Subcutaneous abdominal adipose tissue (tissue), 5 donors: Measurements from ENCODE around the gene SLC66A2.

Source experiments
- H3K27ac ChIP-seq: one replicate; pipeline ENCODE4 v1.7.0; 2013; ENCODE audit warnings: low read depth, mild to moderate bottlenecking, inconsistent platforms, low read length, moderate library complexity
- H3K27me3 ChIP-seq, 5 donors: one replicate each; pipeline ENCODE4 v1.7.0; 2013; ENCODE audit warnings: low read length in 5 of 5, inconsistent platforms in 1 of 5; ENCODE audit not compliant: control insufficient read depth in 5 of 5, insufficient read depth in 4 of 5
- H3K36me3 ChIP-seq, 5 donors: one replicate each; pipeline ENCODE4 v1.7.0; 2013; ENCODE audit warnings: low read length in 5 of 5; ENCODE audit not compliant: control insufficient read depth in 5 of 5, insufficient read depth in 5 of 5
- H3K4me1 ChIP-seq, 5 donors: one replicate each; pipeline ENCODE4 v1.7.0; 2013; ENCODE audit warnings: low read length in 5 of 5, mild to moderate bottlenecking in 3 of 5, moderate library complexity in 1 of 5; ENCODE audit not compliant: control insufficient read depth in 5 of 5, insufficient read depth in 5 of 5
- H3K4me3 ChIP-seq, 5 donors: one replicate each; pipeline ENCODE4 v1.7.0; 2013; ENCODE audit warnings: low read length in 5 of 5, low read depth in 1 of 5
- H3K9ac ChIP-seq, 5 donors: one replicate each; pipeline ENCODE4 v1.7.0; 2013; ENCODE audit warnings: low read length in 5 of 5, mild to moderate bottlenecking in 4 of 5, moderate library complexity in 3 of 5
- H3K9me3 ChIP-seq, 5 donors: one replicate each; pipeline ENCODE4 v1.7.0; 2013; ENCODE audit warnings: low read length in 5 of 5; ENCODE audit not compliant: control insufficient read depth in 5 of 5
- donor health status: healthy.
- donor health status: healthy.
- donor health status: healthy.
- donor health status: healthy.
- donor health status: healthy.

Gene SLC66A2

GRCh38 chr18:79905389-79905911, 46.0 kb downstream of the SLC66A2 start:
- Histone ChIP-seq H3K36me3 (peaks cover 2 to 38% (median 27%) of the 10 kb centered on the region in 5 donors), H3K4me1 (peaks cover 0 to 3% (median 0%) of the 10 kb centered on the region in 5 donors), H3K4me3 (no peak overlapping the region), H3K27me3 (no peaks in the 10 kb centered on the region), H3K9me3 (peaks cover 0 to 6% (median 0%) of the 10 kb centered on the region in 5 donors), H3K27ac (no peak overlapping the region), H3K9ac (peak overlapping the region in 1 of 5 donors; percentile 35)

- Histone ChIP-seq H3K9ac (no peak overlapping the region), H3K36me3 (peaks cover 2 to 38% (median 27%) of the 10 kb centered on the region in 5 donors), H3K4me3 (no peak overlapping the region), H3K27me3 (no peaks in the 10 kb centered on the region), H3K9me3 (peaks cover 0 to 15% (median under 1%) of the 10 kb centered on the region in 5 donors), H3K27ac (no peak overlapping the region), H3K4me1 (peaks cover 0 to 4% (median 2%) of the 10 kb centered on the region in 5 donors)
These were observed 46.9 kb downstream of the SLC66A2 start for GRCh38 chr18:79904357-79905147.

DNA sequence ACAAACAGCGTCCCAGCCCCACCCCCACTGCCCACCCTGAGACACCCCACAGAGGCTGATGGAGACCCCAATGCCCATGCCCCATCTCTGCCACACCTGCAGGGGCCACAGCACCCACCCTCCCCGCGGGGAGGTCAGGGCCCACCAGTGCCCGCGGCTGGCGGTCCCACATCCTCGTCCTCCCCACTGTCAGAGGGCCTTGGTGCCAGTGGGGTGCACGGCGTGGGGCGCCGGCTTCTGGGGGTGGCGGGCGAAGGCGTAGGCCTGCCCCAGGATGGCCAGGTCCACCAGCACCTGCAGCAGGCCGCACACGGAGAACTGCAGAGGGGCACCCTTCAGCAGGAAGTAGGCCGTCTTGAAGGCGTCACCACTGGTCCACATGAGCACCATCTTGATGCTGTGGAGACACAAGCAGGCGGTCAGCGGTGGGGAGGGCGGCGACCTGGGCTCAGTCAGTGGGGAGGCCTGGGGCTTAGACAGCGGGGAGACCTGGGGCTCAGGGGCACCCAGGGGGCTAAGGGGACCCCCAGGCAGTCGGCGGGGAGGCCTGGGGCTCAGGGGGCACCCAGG, 47.6 kb downstream of the SLC66A2 start:
- Histone ChIP-seq H3K4me3 (no peak overlapping the region), H3K9ac (no peak overlapping the region), H3K9me3 (peaks cover 0 to 22% (median 7%) of the 10 kb centered on the region in 5 donors), H3K27ac (no peak overlapping the region), H3K36me3 (peaks cover 2 to 34% (median 23%) of the 10 kb centered on the region in 5 donors), H3K27me3 (no peaks in the 10 kb centered on the region), H3K4me1 (peaks cover 0 to 4% (median 2%) of the 10 kb centered on the region in 5 donors)

- peaks cover 0 to 4% (median 2%) of the 10 kb centered on the region in 5 donors for H3K4me1 ChIP-seq
- peaks cover 2 to 33% (median 21%) of the 10 kb centered on the region in 5 donors for H3K36me3 ChIP-seq
- H3K4me3 ChIP-seq = no peak overlapping the region
- no peak overlapping the region for H3K9ac ChIP-seq
- H3K27ac ChIP-seq = no peak overlapping the region
- peaks cover 0 to 25% (median 9%) of the 10 kb centered on the region in 5 donors for H3K9me3 ChIP-seq
- H3K27me3 ChIP-seq = no peaks in the 10 kb centered on the region
These were observed 48.3 kb downstream of the SLC66A2 start for GRCh38 chr18:79903071-79903635.

- no peak overlapping the region for H3K27ac ChIP-seq
- peaks cover 0 to 30% (median 11%) of the 10 kb centered on the region in 5 donors for H3K9me3 ChIP-seq
- H3K4me1 ChIP-seq = peaks cover 0 to 4% (median 2%) of the 10 kb centered on the region in 5 donors
- peaks cover 0 to 32% (median 21%) of the 10 kb centered on the region in 5 donors for H3K36me3 ChIP-seq
- no peak overlapping the region for H3K4me3 ChIP-seq
- H3K9ac ChIP-seq = no peak overlapping the region
- no peaks in the 10 kb centered on the region for H3K27me3 ChIP-seq
These were observed 48.8 kb downstream of the SLC66A2 start for GRCh38 chr18:79902640-79903039.

DNA sequence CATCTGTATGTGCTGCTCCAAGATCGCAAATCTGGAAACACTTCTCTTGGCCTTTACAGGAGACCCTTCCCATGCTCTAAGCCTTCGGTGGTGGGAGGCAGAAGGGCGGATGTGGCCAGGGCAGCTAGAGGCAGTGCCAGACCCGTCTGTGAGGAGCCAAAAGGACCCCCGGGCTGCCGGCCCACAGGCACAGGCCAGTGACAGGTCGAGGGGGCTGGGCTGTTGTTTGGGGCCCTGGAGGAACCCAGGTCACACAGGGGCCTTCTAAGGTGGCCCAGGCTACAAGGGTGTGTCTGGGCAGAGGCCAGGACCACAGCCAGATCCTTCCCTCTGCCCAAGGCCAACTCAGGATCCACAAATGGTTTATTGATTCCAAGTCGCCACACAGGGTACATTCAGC, 49.4 kb downstream of the SLC66A2 start:
- Histone ChIP-seq H3K4me1 (peaks cover 0 to 4% (median 2%) of the 10 kb centered on the region in 5 donors), H3K9me3 (peaks cover 0 to 34% (median 11%) of the 10 kb centered on the region in 5 donors), H3K4me3 (no peak overlapping the region), H3K27me3 (no peaks in the 10 kb centered on the region), H3K36me3 (peaks cover 0 to 30% (median 21%) of the 10 kb centered on the region in 5 donors), H3K27ac (no peak overlapping the region), H3K9ac (no peak overlapping the region)

GRCh38 chr18:79901665-79902064, 49.8 kb downstream of the SLC66A2 start:
- no peak overlapping the region for H3K4me3 ChIP-seq
- H3K27ac ChIP-seq = no peak overlapping the region
- no peak overlapping the region for H3K9ac ChIP-seq
- peaks cover 0 to 30% (median 21%) of the 10 kb centered on the region in 5 donors for H3K36me3 ChIP-seq
- H3K4me1 ChIP-seq = peaks cover 0 to 4% (median 2%) of the 10 kb centered on the region in 5 donors
- H3K27me3 ChIP-seq = no peaks in the 10 kb centered on the region
- H3K9me3 ChIP-seq = peaks cover 0 to 35% (median 14%) of the 10 kb centered on the region in 5 donors

- H3K4me3 ChIP-seq = no peak overlapping the region
- no peaks in the 10 kb centered on the region for H3K27me3 ChIP-seq
- H3K4me1 ChIP-seq = peaks cover 0 to 4% (median 2%) of the 10 kb centered on the region in 5 donors
- H3K9ac ChIP-seq = no peak overlapping the region
- peaks cover 0 to 36% (median 14%) of the 10 kb centered on the region in 5 donors for H3K9me3 ChIP-seq
- H3K36me3 ChIP-seq = peaks cover 0 to 30% (median 19%) of the 10 kb centered on the region in 5 donors
- no peak overlapping the region for H3K27ac ChIP-seq
These were observed 50.6 kb downstream of the SLC66A2 start for GRCh38 chr18:79900610-79901570.
